ENCODE data around the gene ARHGAP8.

The ARHGAP8 gene

GRCh38 chr22:44752285-44753188 lies at the start of gene ARHGAP8:
Gene ARHGAP8, plus strand, starts transcription at chr22:44752575. Its CDS starts 33,953 bp downstream, at chr22:44786528.
- no peak for TF ChIP-seq EZH2phosphoT487 (IDR thresholded peaks at IDR 0.05; ENCODE audit: borderline replicate concordance)
- TF ChIP-seq, protein P1, sequence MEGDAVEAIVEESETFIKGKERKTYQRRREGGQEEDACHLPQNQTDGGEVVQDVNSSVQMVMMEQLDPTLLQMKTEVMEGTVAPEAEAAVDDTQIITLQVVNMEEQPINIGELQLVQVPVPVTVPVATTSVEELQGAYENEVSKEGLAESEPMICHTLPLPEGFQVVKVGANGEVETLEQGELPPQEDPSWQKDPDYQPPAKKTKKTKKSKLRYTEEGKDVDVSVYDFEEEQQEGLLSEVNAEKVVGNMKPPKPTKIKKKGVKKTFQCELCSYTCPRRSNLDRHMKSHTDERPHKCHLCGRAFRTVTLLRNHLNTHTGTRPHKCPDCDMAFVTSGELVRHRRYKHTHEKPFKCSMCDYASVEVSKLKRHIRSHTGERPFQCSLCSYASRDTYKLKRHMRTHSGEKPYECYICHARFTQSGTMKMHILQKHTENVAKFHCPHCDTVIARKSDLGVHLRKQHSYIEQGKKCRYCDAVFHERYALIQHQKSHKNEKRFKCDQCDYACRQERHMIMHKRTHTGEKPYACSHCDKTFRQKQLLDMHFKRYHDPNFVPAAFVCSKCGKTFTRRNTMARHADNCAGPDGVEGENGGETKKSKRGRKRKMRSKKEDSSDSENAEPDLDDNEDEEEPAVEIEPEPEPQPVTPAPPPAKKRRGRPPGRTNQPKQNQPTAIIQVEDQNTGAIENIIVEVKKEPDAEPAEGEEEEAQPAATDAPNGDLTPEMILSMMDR (conservative IDR thresholded peaks at IDR 0.05; ENCODE audit: low read length): no peak
- H3K36me3 ChIP-seq (ENCODE audit: insufficient read depth, low read length): no peaks in the 10 kb centered on the region
- H3K79me2 ChIP-seq (ENCODE audit: insufficient read depth, low read length): no peaks in the 10 kb centered on the region
- no peak within 1 kb of the TSS for H2AFZ ChIP-seq (ENCODE audit: low read length)
- H3F3A ChIP-seq (ENCODE audit: low read depth): no peaks in the 10 kb centered on the region
- H3K9me3 ChIP-seq (ENCODE audit: insufficient read depth, low read depth, low read length): no peaks in the 10 kb centered on the region
- no peak within 1 kb of the TSS for H3K4me2 ChIP-seq (ENCODE audit: low read depth, low read length, poor library complexity, severe bottlenecking)
- H3K27me3 ChIP-seq (ENCODE audit: insufficient read depth, low read length, poor library complexity, severe bottlenecking): no peaks in the 10 kb centered on the region
- no peaks in the 10 kb centered on the region for H3K4me1 ChIP-seq (ENCODE audit: insufficient read depth, low read length, poor library complexity, severe bottlenecking)
- no peak within 1 kb of the TSS for H3K4me3 ChIP-seq (ENCODE audit: low read length, poor library complexity, severe bottlenecking)
- no peaks in the 10 kb centered on the region for H4K20me1 ChIP-seq (ENCODE audit: insufficient read depth, low read length, poor library complexity, severe bottlenecking)
- H3K9ac ChIP-seq (ENCODE audit: low read depth, low read length, poor library complexity, severe bottlenecking): no peak within 1 kb of the TSS
- no peaks in the 10 kb centered on the region for H3K9me2 ChIP-seq (replicated peaks; ENCODE audit: low read depth, low read length)

DNA sequence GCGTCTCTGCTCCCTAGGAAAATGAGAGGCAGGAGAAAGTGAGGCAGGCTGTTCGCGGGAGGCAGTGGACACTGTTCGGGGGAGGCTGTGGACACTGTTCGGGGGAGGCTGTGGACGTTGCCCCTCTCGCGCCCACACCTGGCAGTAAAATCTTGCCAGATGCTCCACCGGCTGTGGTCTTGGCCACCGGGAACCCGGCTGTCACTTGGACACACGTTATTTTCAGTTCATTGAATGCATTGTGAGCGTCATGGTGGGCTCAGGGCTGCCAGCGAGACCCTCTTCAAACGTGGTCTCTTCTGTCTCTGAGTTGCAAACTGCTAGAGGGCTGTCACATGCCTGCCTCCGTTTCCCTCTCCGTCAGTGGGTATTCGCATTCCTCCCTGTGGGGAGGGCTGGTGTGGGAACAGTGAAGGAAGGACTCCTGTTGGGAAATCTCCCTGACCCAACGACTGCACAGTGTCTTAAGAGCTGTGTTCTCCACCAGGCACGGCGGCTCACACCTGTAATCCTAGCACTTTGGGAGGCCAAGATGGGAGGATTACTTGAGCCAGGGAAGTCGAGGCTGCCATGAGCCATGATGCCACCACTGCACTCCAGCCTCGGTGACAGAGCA lies 49.0 kb upstream of the ARHGAP8 start:
- H3K9me3 ChIP-seq (ENCODE audit: insufficient read depth, low read depth, low read length): no peaks in the 10 kb centered on the region
- no peaks in the 10 kb centered on the region for H4K20me1 ChIP-seq (ENCODE audit: insufficient read depth, low read length, poor library complexity, severe bottlenecking)
- no peaks in the 10 kb centered on the region for H3F3A ChIP-seq (ENCODE audit: low read depth)
- H2AFZ ChIP-seq (ENCODE audit: low read length): no peak overlapping the region
- H3K9ac ChIP-seq (ENCODE audit: low read depth, low read length, poor library complexity, severe bottlenecking): no peak overlapping the region
- peak overlapping the region; percentile 42 for H3K4me2 ChIP-seq (ENCODE audit: low read depth, low read length, poor library complexity, severe bottlenecking)
- peaks cover 5% of the 10 kb centered on the region for H3K4me1 ChIP-seq (ENCODE audit: insufficient read depth, low read length, poor library complexity, severe bottlenecking)
- no peaks in the 10 kb centered on the region for H3K79me2 ChIP-seq (ENCODE audit: insufficient read depth, low read length)
- H3K4me3 ChIP-seq (ENCODE audit: low read length, poor library complexity, severe bottlenecking): no peak overlapping the region
- TF ChIP-seq, protein P1 (conservative IDR thresholded peaks at IDR 0.05; ENCODE audit: low read length): no peak
- TF ChIP-seq EZH2phosphoT487 (IDR thresholded peaks at IDR 0.05; ENCODE audit: borderline replicate concordance): no peak
- no peaks in the 10 kb centered on the region for H3K9me2 ChIP-seq (replicated peaks; ENCODE audit: low read depth, low read length)
- no peaks in the 10 kb centered on the region for H3K27me3 ChIP-seq (ENCODE audit: insufficient read depth, low read length, poor library complexity, severe bottlenecking)
- H3K36me3 ChIP-seq (ENCODE audit: insufficient read depth, low read length): no peaks in the 10 kb centered on the region

- H3K36me3 ChIP-seq (ENCODE audit: insufficient read depth, low read length): no peaks in the 10 kb centered on the region
These were observed 48.0 kb upstream of the ARHGAP8 start for GRCh38 chr22:44704159-44705021.

More at GRCh38 chr22:44704159-44705021, 48.0 kb upstream of the ARHGAP8 start:
- Histone ChIP-seq H3K4me3 (ENCODE audit: low read length, poor library complexity, severe bottlenecking) (no peak overlapping the region), H4K20me1 (ENCODE audit: insufficient read depth, low read length, poor library complexity, severe bottlenecking) (no peaks in the 10 kb centered on the region), H3K9me3 (ENCODE audit: insufficient read depth, low read depth, low read length) (no peaks in the 10 kb centered on the region), H3K9ac (ENCODE audit: low read depth, low read length, poor library complexity, severe bottlenecking) (no peak overlapping the region), H3K9me2 (replicated peaks; ENCODE audit: low read depth, low read length) (no peaks in the 10 kb centered on the region), H3K4me1 (ENCODE audit: insufficient read depth, low read length, poor library complexity, severe bottlenecking) (peaks cover 5% of the 10 kb centered on the region), H3K27me3 (ENCODE audit: insufficient read depth, low read length, poor library complexity, severe bottlenecking) (no peaks in the 10 kb centered on the region), H3K79me2 (ENCODE audit: insufficient read depth, low read length) (no peaks in the 10 kb centered on the region), H3F3A (ENCODE audit: low read depth) (no peaks in the 10 kb centered on the region), H3K4me2 (ENCODE audit: low read depth, low read length, poor library complexity, severe bottlenecking) (no peak overlapping the region), H2AFZ (ENCODE audit: low read length) (no peak overlapping the region)
- no peak for TF ChIP-seq EZH2phosphoT487 (IDR thresholded peaks at IDR 0.05; ENCODE audit: borderline replicate concordance)
- TF ChIP-seq, protein P1 (conservative IDR thresholded peaks at IDR 0.05; ENCODE audit: low read length): no peak

Measured in Loucy (cell line).